HCT116 (cell line): Measurements from ENCODE around the gene PARVB. TPM values are rescaled to one million over a fixed set of nuclear protein-coding genes. Genes with fewer than 3 reads are reported as not detected.

Source experiments
- ATAC-seq: fragments of 200-7000 bp; cut with Tn5 transposase; 2 replicates; pipeline ENCODE4 v1.9.1; 2020; ENCODE audit warnings: mild to moderate bottlenecking, moderate library complexity
- BruUV-seq: library from RNA; stranded (reverse); fragments of 400-500 nt; replicated peaks from 2 replicates; lab custom pipeline; 2021; lab: Mats Ljungman, UMichigan
- CTCF ChIA-PET: fragments of 300-600 bp; sonication (Branson Sonifier 250); formaldehyde crosslinking; loops from one replicate; lab custom pipeline; 2021; ENCODE audit warnings: antibody characterized with exemption; lab: Charles Lee
- POLR2A ChIA-PET: fragments of 300-600, 350-600 bp; sonication (Branson Sonifier 250); formaldehyde crosslinking; loops from one replicate; lab custom pipeline; 2021; ENCODE audit warnings: antibody characterized with exemption; lab: Charles Lee
- RAD21 ChIA-PET, 2 experiments: fragments of 300-600 bp; sonication (Branson Sonifier 250); formaldehyde crosslinking; loops; one replicate each; lab custom pipeline; 2023; ENCODE audit warnings: low total read pairs in 2 of 2; ENCODE audit not compliant: uncharacterized antibody in 2 of 2, unreplicated experiment in 2 of 2, low non-redundant PET in 1 of 2; lab: Charles Lee
- DNase-seq: peaks from one replicate; pipeline ENCODE4 v3.0.0-alpha.2; 2010; ENCODE audit warnings: low read depth, low spot score
- H2AFZ ChIP-seq: fragments of 200-600 bp; shearing (Covaris generic), sonication (generic); 2 replicates; pipeline ENCODE4 v1.6.1; 2017; ENCODE audit warnings: low read depth, mixed run types, mixed read lengths, antibody characterized with exemption, low read length; ENCODE audit not compliant: poor library complexity, severe bottlenecking
- H3K27ac ChIP-seq: 2 replicates; pipeline ENCODE4 v1.5.1; 2012; ENCODE audit warnings: low read depth, low read length
- H3K27me3 ChIP-seq: fragments of 200-600 bp; sonication (generic); 2 replicates; pipeline ENCODE4 v1.6.1; 2016; ENCODE audit warnings: mixed run types, low read length, mixed read lengths; ENCODE audit not compliant: insufficient read depth
- H3K36me3 ChIP-seq, 2 experiments: fragments of 200-500 bp in 1 of 2; fragments of 200-600 bp in 1 of 2; sonication (Bioruptor generic) in 1 of 2; sonication (generic) in 1 of 2; 2 replicates each; pipeline versions ENCODE4 v1.5.1 to v1.6.1; 2014 to 2016; ENCODE audit warnings: low read length in 2 of 2, inconsistent platforms in 1 of 2, mixed read lengths in 1 of 2, mixed run types in 1 of 2; ENCODE audit not compliant: insufficient read depth in 2 of 2, control insufficient read depth in 1 of 2
- H3K4me1 ChIP-seq, 2 experiments: fragments of 200-600 bp in 1 of 2; sonication (generic) in 1 of 2; 2 replicates each; pipeline versions ENCODE4 v1.5.1 to v1.6.1; 2012 to 2017; ENCODE audit warnings: low read length in 2 of 2, inconsistent platforms in 1 of 2, mild to moderate bottlenecking in 1 of 2, mixed read lengths in 1 of 2, mixed run types in 1 of 2, moderate library complexity in 1 of 2; ENCODE audit not compliant: insufficient read depth in 2 of 2, control insufficient read depth in 1 of 2
- H3K4me2 ChIP-seq: fragments of 200-600 bp; sonication (generic); 2 replicates; pipeline ENCODE4 v1.6.1; 2017; ENCODE audit warnings: mixed run types, low read length, mixed read lengths
- H3K4me3 ChIP-seq, 2 experiments: fragments of 200-600 bp in 1 of 2; sonication (generic) in 1 of 2; replicated peaks in 1 of 2; 2 replicates each; pipeline ENCODE4 v1.5.1; 2011 to 2016; ENCODE audit warnings: low read length in 2 of 2, control low read depth in 1 of 2, low read depth in 1 of 2, mild to moderate bottlenecking in 1 of 2, mixed read lengths in 1 of 2, mixed run types in 1 of 2
- H3K79me2 ChIP-seq: fragments of 200-600 bp; sonication (generic); 2 replicates; pipeline ENCODE4 v1.6.1; 2017; ENCODE audit warnings: mild to moderate bottlenecking, mixed run types, low read length, moderate library complexity, mixed read lengths; ENCODE audit not compliant: insufficient read depth
- H3K9ac ChIP-seq: fragments of 200-600 bp; sonication (generic); 2 replicates; pipeline ENCODE4 v1.6.1; 2016; ENCODE audit warnings: low read length, mixed read lengths
- H3K9me2 ChIP-seq: fragments of 200-600 bp; sonication (generic), shearing (Covaris generic); 2 replicates; pipeline ENCODE4 v1.6.1; 2017; ENCODE audit warnings: mixed run types, mild to moderate bottlenecking, moderate library complexity; ENCODE audit not compliant: insufficient read depth
- H3K9me3 ChIP-seq, 2 experiments: fragments of 200-500 bp in 1 of 2; fragments of 200-600 bp in 1 of 2; sonication (Bioruptor generic) in 1 of 2; sonication (generic) in 1 of 2; 2 replicates each; pipeline ENCODE4 v1.6.1; 2014 to 2017; ENCODE audit warnings: low read length in 2 of 2, mixed read lengths in 2 of 2, inconsistent platforms in 1 of 2, low read depth in 1 of 2, mild to moderate bottlenecking in 1 of 2, mixed run types in 1 of 2, moderate library complexity in 1 of 2; ENCODE audit not compliant: control insufficient read depth in 1 of 2, insufficient read depth in 1 of 2
- H4K20me1 ChIP-seq: fragments of 200-600 bp; sonication (generic), shearing (Covaris generic); 2 replicates; pipeline ENCODE4 v1.6.1; 2017; ENCODE audit warnings: mixed run types, mild to moderate bottlenecking, moderate library complexity; ENCODE audit not compliant: insufficient read depth
- CEBPB ChIP-seq: IDR thresholded peaks from 2 replicates; pipeline ENCODE4 v1.6.1; 2012; ENCODE audit warnings: low read depth
- CTCF ChIP-seq, 3 experiments: fragments of 200-600 bp in 1 of 3; sonication (generic) in 1 of 3; IDR thresholded peaks in 2 of 3; conservative IDR thresholded peaks in 1 of 3; 2 replicates each; pipeline ENCODE4 v1.5.1; 2012 to 2017; ENCODE audit warnings: low read depth in 2 of 3, low read length in 2 of 3, antibody characterized with exemption in 1 of 3, borderline replicate concordance in 1 of 3, control low read depth in 1 of 3, mild to moderate bottlenecking in 1 of 3, mixed read lengths in 1 of 3, mixed run types in 1 of 3, moderate library complexity in 1 of 3; ENCODE audit not compliant: insufficient read depth in 1 of 3
- MAX ChIP-seq: IDR thresholded peaks from 2 replicates; pipeline ENCODE4 v1.6.1; 2012
- REST ChIP-seq: IDR thresholded peaks from 2 replicates; pipeline ENCODE4 v1.6.1; 2012; ENCODE audit warnings: low read depth
- SRF ChIP-seq: IDR thresholded peaks from 2 replicates; pipeline ENCODE4 v1.6.1; 2012; ENCODE audit warnings: low read depth
- TCF7L2 ChIP-seq: IDR thresholded peaks from 2 replicates; pipeline ENCODE4 v1.7.0; 2011; ENCODE audit warnings: borderline replicate concordance, inconsistent platforms; ENCODE audit not compliant: insufficient read depth, insufficient read length; ENCODE audit errors: extremely low read depth
- intact Hi-C: fragments of 100-400 bp; cut with micrococcal nuclease; formaldehyde crosslinking; loops from 2 replicates; pipeline ENCODE4 v1.10.0; 2022
- total RNA-seq: library from RNA; stranded (reverse); gene quantifications from one replicate; pipeline ENCODE4 v1.2.1, GENCODE V29; 2021; ENCODE audit not compliant: unreplicated experiment

PARVB gene
- total RNA-seq, 1 experiment from 2014 or later: 21.4 TPM

GRCh38 chr22:44160421-44160820 lies 136.3 kb downstream of the PARVB start:
- Histone ChIP-seq H3K36me3 (no peaks in the 10 kb centered on the region), H3K9me2 (no peaks in the 10 kb centered on the region), H3K9me3 (no peaks in the 10 kb centered on the region), H3K4me3 (no peak overlapping the region), H3K27ac (no peak overlapping the region), H3K4me1 (no peaks in the 10 kb centered on the region), H3K79me2 (no peaks in the 10 kb centered on the region), H3K9ac (no peak overlapping the region), H4K20me1 (no peaks in the 10 kb centered on the region), H3K4me2 (no peak overlapping the region), H2AFZ (no peak overlapping the region), H3K27me3 (no peaks in the 10 kb centered on the region)
- CTCF ChIA-PET: no interaction called here
- no TSS peak for BruUV-seq
- intact Hi-C loops: no loop called here
- no peak for DNase-seq
- RAD21 ChIA-PET: no interaction called here
- no peak for ATAC-seq
- POLR2A ChIA-PET: no interaction called here
- no peak for TF ChIP-seq MAX
- no peak for TF ChIP-seq CTCF (IDR thresholded peaks at IDR 0.05 in 2 of 3, conservative IDR thresholded peaks at IDR 0.05 in 1 of 3; ENCODE audit: borderline replicate concordance in 1 of 3, insufficient read depth in 1 of 3, low read depth in 2 of 3, low read length in 2 of 3)
- TF ChIP-seq TCF7L2: no peak
- no peak for TF ChIP-seq REST
- TF ChIP-seq SRF: no peak
- TF ChIP-seq CEBPB: no peak
